Immature natural killer cell (primary cell): ENCODE measurements around the gene CCL14. TPM values are rescaled to one million over a fixed set of nuclear protein-coding genes. Genes with fewer than 3 reads are reported as not detected.
"Not testable (repeated sequence)": the region's sequence is repeated elsewhere in the genome, so short reads cannot be mapped to it uniquely, and the experiment has no call there.

Source experiments
- DNase-seq, 3 donors: peaks; one replicate each; pipeline ENCODE4 v3.0.0; 2022; ENCODE audit warnings: mixed read lengths in 1 of 3
- H3K27ac Mint-ChIP-seq, 6 donors: one replicate each; pipeline ENCODE4 v1.8.0; 2020; ENCODE audit warnings: mixed read lengths in 6 of 6, mild to moderate bottlenecking in 5 of 6, inconsistent platforms in 4 of 6, moderate library complexity in 3 of 6
- H3K27me3 Mint-ChIP-seq, 3 donors: one replicate each; pipeline ENCODE4 v1.8.0; 2020 to 2021; ENCODE audit warnings: low read depth in 3 of 3, mild to moderate bottlenecking in 3 of 3, mixed read lengths in 3 of 3, moderate library complexity in 3 of 3, inconsistent platforms in 1 of 3
- H3K36me3 Mint-ChIP-seq, 3 donors: one replicate each; pipeline ENCODE4 v1.8.0; 2020; ENCODE audit warnings: mixed read lengths in 3 of 3, inconsistent platforms in 2 of 3, mild to moderate bottlenecking in 2 of 3
- H3K4me1 Mint-ChIP-seq, 2 donors: one replicate each; pipeline ENCODE4 v1.8.0; 2020; ENCODE audit warnings: inconsistent platforms in 2 of 2, mild to moderate bottlenecking in 2 of 2, mixed read lengths in 2 of 2, moderate library complexity in 1 of 2
- H3K4me3 Mint-ChIP-seq, 5 donors: one replicate each; pipeline ENCODE4 v1.8.0; 2020; ENCODE audit warnings: mild to moderate bottlenecking in 5 of 5, mixed read lengths in 5 of 5, inconsistent platforms in 3 of 5, moderate library complexity in 3 of 5
- H3K9me3 Mint-ChIP-seq, 6 donors: one replicate each; pipeline ENCODE4 v1.8.0; 2020; ENCODE audit warnings: mild to moderate bottlenecking in 6 of 6, mixed read lengths in 6 of 6, inconsistent platforms in 4 of 6, moderate library complexity in 3 of 6
- polyA plus RNA-seq, 3 donors: library from polyadenylated mRNA; unstranded; fragments of 300-500 nt; fragmentation: Illumina TruSeq; gene quantifications; one replicate each; pipeline ENCODE4 v1.2.3, GENCODE V29; 2021

The CCL14 gene
- polyA plus RNA-seq, 3 donors from 2014 or later = not detected

DNA sequence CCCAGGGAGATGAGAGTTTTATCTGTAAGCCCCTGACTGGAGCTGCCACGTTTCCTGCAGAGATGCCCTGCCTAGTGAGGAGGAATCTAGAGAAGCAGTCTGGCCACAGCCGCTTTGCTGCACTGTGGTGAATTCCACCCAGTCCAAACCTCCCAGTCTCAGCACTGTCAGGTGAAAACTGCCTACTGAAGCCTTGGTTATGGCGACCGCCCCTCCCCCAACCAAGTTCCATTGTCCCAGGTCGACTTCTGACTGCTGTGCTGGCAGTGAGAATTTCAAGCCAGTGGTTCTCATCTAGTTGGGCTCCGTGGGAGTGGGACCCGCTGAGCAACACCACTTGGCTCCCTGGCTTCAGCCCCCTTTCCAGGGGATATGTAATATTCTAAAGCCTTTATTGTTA is 32.8 kb downstream of the CCL14 start:
- no peak overlapping the region for H3K4me3 Mint-ChIP-seq
- H3K36me3 Mint-ChIP-seq = peaks cover 0 to 23% (median 14%) of the 10 kb centered on the region in 3 donors
- H3K9me3 Mint-ChIP-seq = no peaks in the 10 kb centered on the region
- peaks cover 6 to 16% of the 10 kb centered on the region in 2 donors for H3K4me1 Mint-ChIP-seq
- H3K27ac Mint-ChIP-seq = no peak overlapping the region
- peaks cover 0 to 3% (median 2%) of the 10 kb centered on the region in 3 donors for H3K27me3 Mint-ChIP-seq
- no peak for DNase-seq

- peaks cover 12 to 35% of the 10 kb centered on the region in 2 donors for H3K4me1 Mint-ChIP-seq
- no peak for DNase-seq
- no peaks in the 10 kb centered on the region for H3K9me3 Mint-ChIP-seq
- peaks cover 0 to 2% (median 0%) of the 10 kb centered on the region in 3 donors for H3K27me3 Mint-ChIP-seq
- H3K27ac Mint-ChIP-seq = peak overlapping the region in 2 of 6 donors; percentile 0 to 47
- no peak overlapping the region for H3K4me3 Mint-ChIP-seq
- peaks cover 0 to 8% (median 7%) of the 10 kb centered on the region in 3 donors for H3K36me3 Mint-ChIP-seq
These were observed 37.1 kb downstream of the CCL14 start for GRCh38 chr17:35949401-35949800.

DNA sequence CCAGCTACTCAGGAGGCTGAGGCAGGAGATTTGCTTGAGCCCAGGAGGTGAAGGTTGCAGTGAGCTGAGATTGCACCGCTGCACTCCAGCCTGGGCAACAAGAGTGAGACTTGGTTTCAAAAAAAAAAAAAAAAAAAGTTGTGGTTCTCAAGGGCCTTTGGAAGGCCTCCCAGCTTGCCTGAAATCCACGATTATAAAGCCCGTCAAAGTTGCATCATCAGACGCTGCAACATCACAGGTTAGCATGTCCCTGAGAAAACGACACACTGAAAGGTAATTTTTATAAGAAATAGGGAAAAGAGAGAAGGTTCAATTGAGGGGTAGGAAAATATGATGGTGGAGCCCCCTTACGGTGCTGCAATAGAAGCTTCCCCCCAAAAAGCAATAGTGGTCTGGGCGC is 38.4 kb downstream of the CCL14 start:
- H3K4me1 Mint-ChIP-seq = peaks cover 18 to 45% of the 10 kb centered on the region in 2 donors
- DNase-seq = no peak
- peaks cover 0 to 9% (median 0%) of the 10 kb centered on the region in 3 donors for H3K36me3 Mint-ChIP-seq
- H3K27ac Mint-ChIP-seq = no peak overlapping the region
- H3K27me3 Mint-ChIP-seq = peaks cover 0 to 2% (median 0%) of the 10 kb centered on the region in 3 donors
- H3K9me3 Mint-ChIP-seq = no peaks in the 10 kb centered on the region
- no peak overlapping the region for H3K4me3 Mint-ChIP-seq

- Mint-ChIP-seq H3K4me1 (peaks cover 22 to 46% of the 10 kb centered on the region in 2 donors), H3K4me3 (peak overlapping the region; percentile 44 to 72 (median 60)), H3K36me3 (peaks cover 0 to 3% (median 0%) of the 10 kb centered on the region in 3 donors), H3K27ac (peak overlapping the region in 4 of 6 donors; percentile 33 to 70 (median 52)), H3K9me3 (no peaks in the 10 kb centered on the region), H3K27me3 (peaks cover 0 to 2% (median 0%) of the 10 kb centered on the region in 3 donors)
- peak; percentile 46 to 51 (median 50) for DNase-seq
These were observed 39.4 kb downstream of the CCL14 start for GRCh38 chr17:35947156-35947585.

- Mint-ChIP-seq H3K27me3 (no peaks in the 10 kb centered on the region), H3K9me3 (no peaks in the 10 kb centered on the region), H3K36me3 (peaks cover 0 to 7% (median 0%) of the 10 kb centered on the region in 3 donors), H3K27ac (peak overlapping the region in 2 of 6 donors; percentile 17 to 48), H3K4me3 (no peak overlapping the region), H3K4me1 (peaks cover 16 to 48% of the 10 kb centered on the region in 2 donors)
- DNase-seq = no peak
These were observed 42.4 kb downstream of the CCL14 start for GRCh38 chr17:35944151-35944550.

- Mint-ChIP-seq H3K4me1 (peaks cover 16 to 52% of the 10 kb centered on the region in 2 donors), H3K27ac (peak within 1 kb of the TSS; percentile 48 to 82 (median 60)), H3K4me3 (no peak within 1 kb of the TSS), H3K9me3 (no peaks in the 10 kb centered on the region), H3K27me3 (no peaks in the 10 kb centered on the region), H3K36me3 (peaks cover 0 to 10% (median 0%) of the 10 kb centered on the region in 3 donors)
- no peak for DNase-seq
These were observed 43.0 kb downstream of the CCL14 start, which contains the start of gene LYZL6 for GRCh38 chr17:35943537-35943936. TSS of gene LYZL6 (minus strand) at chr17:35943713. CDS start at chr17:35939356, 4,357 bp downstream.

DNA sequence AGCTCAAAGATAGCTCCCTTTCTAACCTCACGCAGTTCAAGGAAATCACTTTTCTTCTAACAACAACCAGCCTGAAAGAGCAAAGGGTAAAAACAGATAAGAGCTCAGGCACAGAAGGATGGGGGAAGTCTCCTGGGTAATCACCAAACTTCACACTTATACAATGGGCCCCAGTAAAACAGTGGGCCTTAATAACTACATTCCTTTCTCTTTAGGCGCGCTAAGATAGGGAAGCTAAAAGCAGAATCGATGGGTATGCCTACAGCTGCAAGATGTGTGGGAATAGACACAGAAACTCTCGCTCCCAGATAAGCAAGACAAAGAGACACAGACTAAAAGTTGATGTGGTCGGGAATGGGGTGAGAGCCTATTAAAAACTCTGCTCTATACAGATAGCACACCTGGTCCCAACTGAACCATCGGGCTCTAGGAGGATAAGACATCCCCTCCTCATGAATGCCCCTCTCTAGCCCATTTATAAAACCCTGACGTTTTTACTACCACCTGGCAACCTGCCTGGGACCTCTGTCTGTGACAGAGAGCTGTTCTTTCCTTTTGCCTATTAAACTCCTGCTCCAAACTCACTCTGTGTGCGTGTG is 43.8 kb downstream of the CCL14 start:
- Mint-ChIP-seq H3K27me3 (no peaks in the 10 kb centered on the region), H3K36me3 (peaks cover 0 to 10% (median 0%) of the 10 kb centered on the region in 3 donors), H3K4me1 (peaks cover 17 to 53% of the 10 kb centered on the region in 2 donors), H3K4me3 (no peak overlapping the region), H3K27ac (peak overlapping the region; percentile 18 to 82 (median 60)), H3K9me3 (peaks cover 0 to 1% (median 0%) of the 10 kb centered on the region in 6 donors)
- no peak for DNase-seq

DNA sequence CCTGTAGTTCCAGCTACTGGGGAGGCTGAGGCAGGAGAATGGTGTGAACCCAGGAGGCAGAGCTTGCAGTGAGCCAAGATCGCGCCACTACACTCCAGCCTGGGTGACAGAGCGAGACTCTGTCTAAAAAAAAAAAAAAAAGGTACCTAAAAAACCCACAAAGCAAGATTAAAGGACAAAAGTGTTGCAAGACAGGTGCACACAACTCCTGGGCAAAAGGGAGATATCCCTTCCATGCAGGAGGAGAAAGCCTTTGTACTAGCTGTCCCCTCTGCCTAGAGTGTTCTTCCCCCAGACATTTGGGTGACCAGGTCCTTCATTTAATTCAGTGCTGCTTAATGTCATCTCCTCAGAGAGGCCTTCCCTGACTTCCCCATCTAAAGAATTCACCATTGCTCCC is 48.0 kb downstream of the CCL14 start:
- H3K27me3 Mint-ChIP-seq, H3K9me3 Mint-ChIP-seq, DNase-seq, H3K4me3 Mint-ChIP-seq: not testable (repeated sequence)
- Mint-ChIP-seq H3K4me1 (peaks cover 6 to 28% of the 10 kb centered on the region in 2 donors), H3K27ac (peak overlapping the region in 2 of 6 donors; percentile 38 to 48), H3K36me3 (peaks cover 0 to 23% (median 9%) of the 10 kb centered on the region in 3 donors)

DNA sequence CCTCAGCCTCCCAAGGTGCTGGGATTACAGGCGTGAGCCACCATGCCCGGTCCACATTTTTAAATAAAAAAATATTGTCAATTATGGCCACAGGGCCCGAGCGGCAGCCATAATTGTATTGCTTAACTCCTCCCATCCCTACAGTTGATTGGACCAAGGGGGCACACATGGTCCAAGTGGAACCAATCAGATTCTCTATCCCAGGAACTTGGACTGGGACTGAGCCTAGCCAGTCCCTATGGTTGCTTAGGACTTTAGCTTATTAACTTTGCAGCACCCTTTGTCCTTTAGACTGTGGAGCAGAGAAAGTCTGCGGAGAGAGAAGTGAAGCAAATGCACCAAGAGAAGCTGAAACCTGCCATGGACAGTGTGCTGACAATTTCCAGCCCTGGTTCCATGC is 50.5 kb downstream of the CCL14 start:
- no peak overlapping the region for H3K4me3 Mint-ChIP-seq
- H3K9me3 Mint-ChIP-seq = peaks cover 0 to 2% (median 0%) of the 10 kb centered on the region in 6 donors
- no peaks in the 10 kb centered on the region for H3K27me3 Mint-ChIP-seq
- peaks cover 0 to 16% (median 9%) of the 10 kb centered on the region in 3 donors for H3K36me3 Mint-ChIP-seq
- H3K4me1 Mint-ChIP-seq = peaks cover 4 to 11% of the 10 kb centered on the region in 2 donors
- no peak for DNase-seq
- no peak overlapping the region for H3K27ac Mint-ChIP-seq

- peak overlapping the region in 1 of 6 donors; percentile 28 for H3K27ac Mint-ChIP-seq
- H3K9me3 Mint-ChIP-seq = peaks cover 0 to 2% (median 0%) of the 10 kb centered on the region in 6 donors
- peaks cover 3 to 4% (median 3%) of the 10 kb centered on the region in 3 donors for H3K27me3 Mint-ChIP-seq
- H3K4me3 Mint-ChIP-seq = no peak overlapping the region
- DNase-seq = no peak
- H3K36me3 Mint-ChIP-seq = peaks cover 0 to 16% (median 9%) of the 10 kb centered on the region in 3 donors
- peaks cover 17 to 24% of the 10 kb centered on the region in 2 donors for H3K4me1 Mint-ChIP-seq
These were observed 51.8 kb downstream of the CCL14 start for GRCh38 chr17:35934760-35935159.

Other genes with a start within 250 kb of the CCL14 start
- not detected for gene GAS2L2, start 233.5 kb downstream of the CCL14 start, polyA plus RNA-seq
- gene C17orf50, start 225.8 kb downstream of the CCL14 start, polyA plus RNA-seq = under 1 TPM in 2 of 3 donors, not detected in 1; 0.28 to 0.34 TPM
- not detected for gene MMP28, start 191.1 kb downstream of the CCL14 start, polyA plus RNA-seq
- gene TAF15, start 177.2 kb downstream of the CCL14 start, polyA plus RNA-seq = 10 to 100 TPM in 2 of 3 donors, 1 to 10 TPM in 1; 9.4 to 35.5 (median 10.3) TPM
- under 1 TPM in 2 of 3 donors, not detected in 1; 0.11 to 0.19 TPM for gene HEATR9, start 117.8 kb downstream of the CCL14 start, polyA plus RNA-seq
- gene CCL5, start 106.4 kb downstream of the CCL14 start, polyA plus RNA-seq = 1,000 to 10,000 TPM; 1,095 to 2,255 (median 1,960) TPM
- 1 to 10 TPM in 1 of 3 donors, under 1 TPM in 1, not detected in 1; 0.82 to 1.7 TPM for gene RDM1, start 56.0 kb downstream of the CCL14 start, polyA plus RNA-seq
- not detected for gene LYZL6, start 43.0 kb downstream of the CCL14 start, polyA plus RNA-seq
- gene CCL16, start 5.2 kb downstream of the CCL14 start, polyA plus RNA-seq = not detected
- not detected for gene CCL15, start 14.8 kb upstream of the CCL14 start, polyA plus RNA-seq
- gene CCL23, start 31.2 kb upstream of the CCL14 start, polyA plus RNA-seq = 1 to 10 TPM in 2 of 3 donors, under 1 TPM in 1; 0.60 to 2.6 (median 2.1) TPM
- gene CCL18, start 77.5 kb upstream of the CCL14 start, polyA plus RNA-seq = under 1 TPM in 1 of 3 donors, not detected in 2; 0.24 TPM
- gene CCL3, start 103.4 kb upstream of the CCL14 start, polyA plus RNA-seq = 100 to 1,000 TPM; 120 to 149 (median 128) TPM
- 1,000 to 10,000 TPM in 1 of 3 donors, 100 to 1,000 TPM in 2; 748 to 1,008 (median 970) TPM for gene CCL4, start 117.1 kb upstream of the CCL14 start, polyA plus RNA-seq
- gene TBC1D3B, start 189.9 kb upstream of the CCL14 start, polyA plus RNA-seq = not detected
- 10 to 100 TPM in 1 of 3 donors, 1 to 10 TPM in 2; 1.0 to 39.5 (median 2.9) TPM for gene CCL3L1, start 210.0 kb upstream of the CCL14 start, polyA plus RNA-seq
- gene CCL4L2, start 224.3 kb upstream of the CCL14 start, polyA plus RNA-seq = 100 to 1,000 TPM in 1 of 3 donors, 10 to 100 TPM in 2; 30.5 to 129 (median 54.3) TPM